K562 (cell line): ENCODE results near the gene NFYC. TPM values are rescaled to one million over a fixed set of nuclear protein-coding genes. Genes with fewer than 3 reads are reported as not detected.

Experiments used
- ATAC-seq: fragments of 200-7000 bp; cut with Tn5 transposase; 3 replicates; pipeline ENCODE4 v1.9.1; 2020; ENCODE audit warnings: moderate library complexity
- BruUV-seq: library from RNA; stranded (reverse); fragments of 400-500 nt; replicated peaks from 2 replicates; lab custom pipeline; 2021; lab: Mats Ljungman, UMichigan
- CTCF ChIA-PET: fragments of 300-600 bp; formaldehyde crosslinking; extraction: SDS; loops from one replicate; lab custom pipeline; 2021; ENCODE audit warnings: low intra/inter-chr PET ratio; lab: Yijun Ruan, JAX
- POLR2A ChIA-PET: fragments of 300-600, 350-650 bp; sonication (Branson Sonifier 250); formaldehyde crosslinking; extraction: SDS; loops from one replicate; lab custom pipeline; 2021; ENCODE audit warnings: antibody characterized with exemption, inconsistent platforms; lab: Yijun Ruan, JAX
- DNase-seq, 4 experiments: peaks; one replicate each; pipeline versions ENCODE4 v3.0.0 to v3.0.0-alpha.2; 2011 to 2018; ENCODE audit warnings: low spot score in 3 of 4, mixed read lengths in 3 of 4; ENCODE audit errors: extremely low read depth in 1 of 4
- FAIRE-seq: peaks from 2 replicates; lab custom pipeline; 2011; peaks lifted over from hg19 to GRCh38; lab: Jason Lieb, UNC
- H2AFZ ChIP-seq: 2 replicates; pipeline ENCODE4 v1.6.0; 2011; ENCODE audit warnings: low read depth, low read length, control low read depth, inconsistent platforms
- H3K27ac ChIP-seq: fragments of 200-600 bp; 3 replicates; pipeline ENCODE4 v1.8.0; 2011; ENCODE audit warnings: low read depth, mild to moderate bottlenecking, control low read depth, inconsistent platforms, low read length, moderate library complexity, mixed read lengths; ENCODE audit errors: extremely low read depth
- H3K27me3 ChIP-seq, 2 experiments: fragments of 300-600 bp in 1 of 2; 2 replicates in 1 of 2; 3 replicates in 1 of 2; pipeline versions ENCODE4 v1.6.0 to v1.8.0; 2011; ENCODE audit warnings: inconsistent platforms in 2 of 2, low read length in 2 of 2, mild to moderate bottlenecking in 1 of 2, mixed read lengths in 1 of 2, moderate library complexity in 1 of 2; ENCODE audit not compliant: control insufficient read depth in 2 of 2, insufficient read depth in 2 of 2
- H3K36me3 ChIP-seq: fragments of 300-600 bp; 3 replicates; pipeline ENCODE4 v1.8.0; 2011; ENCODE audit warnings: mild to moderate bottlenecking, low read length, inconsistent platforms; ENCODE audit not compliant: control insufficient read depth, insufficient read depth
- H3K4me1 ChIP-seq, 2 experiments: fragments of 200-600 bp in 1 of 2; replicated peaks in 1 of 2; 2 replicates in 1 of 2; 3 replicates in 1 of 2; pipeline versions ENCODE4 v1.5.1 to v1.8.0; 2011; ENCODE audit warnings: inconsistent platforms in 2 of 2, low read length in 2 of 2, mild to moderate bottlenecking in 1 of 2, mixed read lengths in 1 of 2, moderate library complexity in 1 of 2; ENCODE audit not compliant: control insufficient read depth in 2 of 2, insufficient read depth in 2 of 2
- H3K4me2 ChIP-seq: 2 replicates; pipeline ENCODE4 v1.6.1; 2011; ENCODE audit warnings: low read length, control low read depth, inconsistent platforms, mixed read lengths; ENCODE audit not compliant: insufficient read depth
- H3K4me3 ChIP-seq: fragments of 200-600 bp; sonication (generic), shearing (Covaris generic); 2 replicates; pipeline ENCODE4 v1.5.1; 2016; ENCODE audit warnings: control low read depth, inconsistent platforms
- H3K79me2 ChIP-seq: fragments of 200-600 bp; 3 replicates; pipeline ENCODE4 v1.8.0; 2011; ENCODE audit warnings: low read length, inconsistent platforms; ENCODE audit not compliant: control insufficient read depth, insufficient read depth
- H3K9ac ChIP-seq, 2 experiments: 2 replicates each; pipeline versions ENCODE4 v1.6.0 to v1.6.1; 2011; ENCODE audit warnings: low read depth in 2 of 2, low read length in 2 of 2, control low read depth in 1 of 2, inconsistent platforms in 1 of 2, mild to moderate bottlenecking in 1 of 2, mixed read lengths in 1 of 2; ENCODE audit not compliant: insufficient read depth in 1 of 2
- H3K9me1 ChIP-seq: one replicate; pipeline ENCODE4 v1.6.0; 2011; ENCODE audit warnings: inconsistent platforms, mild to moderate bottlenecking, low read length, moderate library complexity; ENCODE audit not compliant: control insufficient read depth, insufficient read depth
- H3K9me3 ChIP-seq: replicated peaks from 2 replicates; pipeline ENCODE4 v1.5.1; 2011; ENCODE audit warnings: low read depth, low read length, inconsistent platforms; ENCODE audit not compliant: control insufficient read depth, insufficient read depth
- H4K20me1 ChIP-seq: replicated peaks from 2 replicates; pipeline ENCODE4 v1.6.1; 2011; ENCODE audit warnings: low read length, inconsistent platforms, mixed read lengths; ENCODE audit not compliant: control insufficient read depth, insufficient read depth
- BCOR ChIP-seq: fragments of 450-650 bp; IDR thresholded peaks from 2 replicates; pipeline ENCODE4 v1.6.1; 2016
- NCOA6 ChIP-seq: fragments of 450-650 bp; IDR thresholded peaks from 2 replicates; pipeline ENCODE4 v1.6.1; 2017; ENCODE audit warnings: mild to moderate bottlenecking
- NFIX ChIP-seq: fragments of 250-450 bp; sonication (Bioruptor Pico); IDR thresholded peaks from 2 replicates; pipeline ENCODE4 v1.4.0; 2020; ENCODE audit warnings: low read depth, mild to moderate bottlenecking, moderate library complexity
- RAD21 ChIP-seq, 2 experiments: fragments of 250-450 bp in 1 of 2; fragments of 450-650 bp in 1 of 2; sonication (Bioruptor Pico) in 1 of 2; formaldehyde crosslinking in 1 of 2; IDR thresholded peaks in 1 of 2; conservative IDR thresholded peaks in 1 of 2; 2 replicates each; pipeline versions ENCODE4 v1.4.0 to v1.8.0; 2020 to 2022; ENCODE audit warnings: mild to moderate bottlenecking in 2 of 2, moderate library complexity in 1 of 2
- XRCC5 ChIP-seq: fragments of 200-400 bp; formaldehyde crosslinking; IDR thresholded peaks from 2 replicates; pipeline ENCODE4 v1.6.1; 2017; ENCODE audit warnings: low read depth, mild to moderate bottlenecking, low read length
- YY1 ChIP-seq, 3 experiments: IDR thresholded peaks; 2 replicates each; pipeline ENCODE4 v1.6.1; 2011; ENCODE audit warnings: low read length in 2 of 3, mild to moderate bottlenecking in 2 of 3, moderate library complexity in 2 of 3, borderline replicate concordance in 1 of 3, control low read depth in 1 of 3, low read depth in 1 of 3; ENCODE audit not compliant: insufficient read depth in 3 of 3, insufficient replicate concordance in 2 of 3, control insufficient read depth in 1 of 3, insufficient read length in 1 of 3; ENCODE audit errors: extremely low read depth in 1 of 3
- ZFP36 ChIP-seq: fragments of 150-350 bp; IDR thresholded peaks from 2 replicates; pipeline ENCODE4 v1.6.1; 2018; ENCODE audit warnings: low read length, low read depth; ENCODE audit not compliant: partially characterized antibody
- WGBS: fragments of 100-300 bp; shearing (Covaris generic); methylation state at CpG from one replicate; pipeline ENCODE4 v1.1.6; 2016; ENCODE audit warnings: low coverage, mixed read lengths; ENCODE audit not compliant: insufficient coverage; ENCODE audit errors: missing lambda C conversion rate; 5-methylcytosine and 5-hydroxymethylcytosine counted together
- in situ Hi-C: fragments of 300-500 bp; cut with MboI; formaldehyde crosslinking; loops from 4 replicates; pipeline ENCODE4 v1.15.0; 2018; ENCODE audit warnings: inconsistent platforms, mixed read lengths
- intact Hi-C: fragments of 100-400 bp; cut with micrococcal nuclease; formaldehyde crosslinking; loops from 2 replicates; pipeline ENCODE4 v1.14.2; 2022
- polyA plus RNA-seq, 8 experiments: library from polyadenylated mRNA; depleted of rRNA in 4 of 8; stranded (reverse) in 5 of 8; unstranded in 3 of 8; fragments of >200 nt; fragmentation: Nextera tagmentation in 2 of 8; fragmentation: Illumina TruSeq in 1 of 8; extraction: Ambion mirVana in 2 of 8; extraction: Trizol in 1 of 8; gene quantifications; 2 replicates each; pipeline versions ENCODE4 v1.2.1 to v1.2.3, GENCODE V29; 2011 to 2014; ENCODE audit warnings: inconsistent platforms in 1 of 8, missing spikeins in 1 of 8
- total RNA-seq, 7 experiments: library from RNA; depleted of rRNA in 6 of 7; stranded (reverse); fragments of >200 nt in 6 of 7; fragmentation: Illumina TruSeq in 2 of 7; extraction: Trizol in 2 of 7; gene quantifications; 2 replicates each; pipeline versions ENCODE4 v1.2.1 to v1.2.3, GENCODE V29; 2011 to 2021; ENCODE audit warnings: low replicate concordance in 1 of 7
- TF ChIP-seq, protein P1 (sequence below): fragments of 450-650 bp; conservative IDR thresholded peaks from 2 replicates; pipeline ENCODE4 v1.6.1; 2016; ENCODE audit warnings: missing genetic modification characterization, low read depth, mild to moderate bottlenecking, missing compliant biosample characterization, moderate library complexity

NFYC gene
- total and polyA plus RNA-seq, 9 of the 15 experiments (the other 6 are each of a cell fraction or from before 2014, with no cell fraction given) = 4.8 to 59.8 (median 41.1) TPM

DNA sequence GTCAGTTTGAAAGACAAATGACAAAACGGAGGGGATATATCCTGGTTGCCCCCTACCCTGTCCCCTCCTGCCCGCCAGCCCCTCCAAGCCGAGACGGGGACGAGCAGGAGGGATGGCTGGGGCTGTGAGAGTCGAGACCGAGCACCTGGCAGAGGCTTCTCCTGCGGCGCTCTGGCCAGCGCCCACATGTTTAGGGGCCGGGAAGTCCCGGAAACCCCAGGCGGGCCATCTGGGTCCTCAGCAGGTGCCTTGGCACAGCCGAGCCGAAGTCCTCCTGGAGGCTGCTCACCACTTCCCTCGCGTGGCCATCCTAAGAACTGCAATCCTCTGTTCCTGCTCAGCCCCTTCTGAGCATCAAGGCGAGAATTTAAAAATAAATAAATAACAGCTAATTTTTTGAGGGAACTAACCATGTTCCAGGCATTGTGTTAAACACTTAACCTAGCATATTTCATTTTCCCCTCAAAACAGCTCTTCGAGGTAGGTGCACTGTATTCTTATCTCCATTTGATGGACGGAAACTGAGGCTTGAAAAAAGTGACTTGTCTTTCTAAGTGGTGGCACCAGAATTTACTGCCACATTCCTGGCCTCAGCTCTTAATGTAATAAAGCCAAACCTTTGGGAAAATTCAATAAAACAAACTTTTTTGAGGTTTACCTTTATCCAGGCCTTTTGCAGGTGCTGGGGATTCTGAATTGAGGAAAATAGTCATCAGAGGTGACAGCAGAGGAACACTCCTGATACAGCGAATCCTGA is 22.6 kb upstream of the NFYC start (continued):
- TF ChIP-seq, protein P1, sequence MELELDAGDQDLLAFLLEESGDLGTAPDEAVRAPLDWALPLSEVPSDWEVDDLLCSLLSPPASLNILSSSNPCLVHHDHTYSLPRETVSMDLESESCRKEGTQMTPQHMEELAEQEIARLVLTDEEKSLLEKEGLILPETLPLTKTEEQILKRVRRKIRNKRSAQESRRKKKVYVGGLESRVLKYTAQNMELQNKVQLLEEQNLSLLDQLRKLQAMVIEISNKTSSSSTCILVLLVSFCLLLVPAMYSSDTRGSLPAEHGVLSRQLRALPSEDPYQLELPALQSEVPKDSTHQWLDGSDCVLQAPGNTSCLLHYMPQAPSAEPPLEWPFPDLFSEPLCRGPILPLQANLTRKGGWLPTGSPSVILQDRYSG (tag) = no peak
- TF ChIP-seq YY1 (IDR thresholded peaks at IDR 0.05; ENCODE audit: borderline replicate concordance in 1 of 3, control insufficient read depth in 1 of 3, extremely low read depth in 1 of 3, insufficient read depth in 3 of 3, insufficient read length in 1 of 3, insufficient replicate concordance in 2 of 3, low read depth in 1 of 3, low read length in 2 of 3) = peak in 1 of 3 experiments; percentile 25
- TF ChIP-seq RAD21 (CRISPR knock-in tag; conservative IDR thresholded peaks at IDR 0.05 in 1 of 2, IDR thresholded peaks at IDR 0.05 in 1 of 2) = peak; percentile 78 to 89
- TF ChIP-seq XRCC5 = peak; percentile 55; the same call in 1 of the 2 replicates

DNA sequence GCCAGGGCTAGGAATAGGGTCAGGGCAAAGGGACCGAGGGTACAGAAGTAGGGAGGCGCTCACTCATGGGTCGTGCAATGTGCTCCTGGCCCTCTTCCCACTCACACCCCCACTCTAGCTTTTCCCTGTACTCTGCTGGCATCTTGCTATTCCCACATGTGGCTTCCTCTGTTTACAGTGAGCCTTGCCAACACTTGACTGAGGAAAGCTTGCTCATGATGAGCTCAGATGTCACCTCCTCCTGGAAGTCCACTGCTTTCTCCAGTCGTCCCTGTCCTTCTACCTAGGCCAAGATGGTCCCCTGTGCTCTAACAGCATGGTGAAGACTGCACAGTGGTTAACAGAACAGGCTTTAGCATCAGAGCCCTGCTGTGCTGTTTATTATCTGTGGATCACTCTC is 18.1 kb upstream of the NFYC start:
- FAIRE-seq (no peak), DNase-seq (no peak), ATAC-seq (no peak)
- CTCF ChIA-PET = no interaction called here
- Histone ChIP-seq H3K4me3 (no peak overlapping the region), H3K79me2 (no peaks in the 10 kb centered on the region), H2AFZ (no peak overlapping the region), H3K4me2 (no peak overlapping the region), H3K27me3 (peaks cover 0 to 10% of the 10 kb centered on the region in 2 experiments; a peak in 3 of 5 replicates), H4K20me1 (no peaks in the 10 kb centered on the region), H3K4me1 (peaks cover 0 to 5% of the 10 kb centered on the region in 2 experiments; a peak in 2 of 5 replicates), H3K9me3 (no peaks in the 10 kb centered on the region), H3K9me1 (no peaks in the 10 kb centered on the region), H3K9ac (no peak overlapping the region), H3K27ac (no peak overlapping the region), H3K36me3 (no peaks in the 10 kb centered on the region)
- intact Hi-C loops (no loop called here), in situ Hi-C loops (no loop called here)
- no TSS peak for BruUV-seq
- 17% methylated on average over 4 of the region's 4 CpGs for WGBS
- TF ChIP-seq BCOR (no peak), NCOA6 (no peak), ZFP36 (peak; percentile 69), NFIX (CRISPR knock-in tag) (no peak)
- POLR2A ChIA-PET = interaction anchor here (0.6 to 4.4 kb wide), 3 partner anchors 17 to 50 kb away, joined by 4 to 28 read pairs (median 7); partner anchors contain the start of gene NFYC
